ENCODE results near the gene ANKRD17.
"Not testable (repeated sequence)": the region's sequence is repeated elsewhere in the genome, so short reads cannot be mapped to it uniquely, and the experiment has no call there.

Gene ANKRD17

GRCh38 chr4:73203976-73204375 lies 54.6 kb downstream of the ANKRD17 start:
- not testable (repeated sequence) for DNase-seq (ENCODE audit: low read depth)

DNA sequence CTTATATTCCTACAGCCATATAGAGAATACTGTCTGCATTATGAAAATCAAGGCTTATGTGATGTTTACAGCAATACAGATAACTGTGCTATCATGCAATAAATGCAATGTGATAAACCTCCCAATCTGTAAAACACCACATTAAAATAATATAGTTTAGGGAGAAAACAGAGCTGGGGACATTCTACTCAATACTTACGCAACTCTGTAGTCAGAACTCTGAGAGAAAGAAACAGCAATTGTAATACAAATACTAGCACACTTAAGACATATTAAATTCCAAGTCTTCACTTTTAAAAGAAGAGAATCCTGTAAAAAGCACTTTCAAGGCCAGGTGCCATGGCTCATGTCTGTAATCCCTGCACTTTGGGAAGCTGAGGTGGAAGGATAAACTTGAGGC lies 61.4 kb downstream of the ANKRD17 start:
- DNase-seq (ENCODE audit: low read depth): no peak

GRCh38 chr4:73194064-73194463 lies 64.5 kb downstream of the ANKRD17 start:
- no peak for DNase-seq (ENCODE audit: low read depth)

- DNase-seq (ENCODE audit: low read depth): no peak
These were observed 64.9 kb downstream of the ANKRD17 start for GRCh38 chr4:73193659-73194058.

DNA sequence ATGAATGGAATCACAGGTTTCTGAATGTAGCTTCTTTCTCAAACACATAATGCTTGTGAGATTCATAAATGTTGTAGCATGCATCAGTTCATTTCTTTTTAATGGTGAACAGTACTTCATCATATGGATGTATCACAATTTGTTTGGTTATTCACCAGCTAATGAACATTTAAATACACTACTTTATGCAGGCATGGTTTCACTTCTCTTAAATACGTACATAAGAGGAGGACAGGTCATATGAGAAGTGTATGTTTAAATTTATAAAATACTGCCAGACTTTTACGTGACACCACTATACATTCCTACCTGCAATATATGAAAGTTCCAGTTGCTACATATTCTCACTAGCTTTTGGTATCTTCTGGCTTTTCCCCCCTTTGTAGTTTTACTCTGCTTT lies 65.4 kb downstream of the ANKRD17 start:
- DNase-seq (ENCODE audit: low read depth): no peak

DNA sequence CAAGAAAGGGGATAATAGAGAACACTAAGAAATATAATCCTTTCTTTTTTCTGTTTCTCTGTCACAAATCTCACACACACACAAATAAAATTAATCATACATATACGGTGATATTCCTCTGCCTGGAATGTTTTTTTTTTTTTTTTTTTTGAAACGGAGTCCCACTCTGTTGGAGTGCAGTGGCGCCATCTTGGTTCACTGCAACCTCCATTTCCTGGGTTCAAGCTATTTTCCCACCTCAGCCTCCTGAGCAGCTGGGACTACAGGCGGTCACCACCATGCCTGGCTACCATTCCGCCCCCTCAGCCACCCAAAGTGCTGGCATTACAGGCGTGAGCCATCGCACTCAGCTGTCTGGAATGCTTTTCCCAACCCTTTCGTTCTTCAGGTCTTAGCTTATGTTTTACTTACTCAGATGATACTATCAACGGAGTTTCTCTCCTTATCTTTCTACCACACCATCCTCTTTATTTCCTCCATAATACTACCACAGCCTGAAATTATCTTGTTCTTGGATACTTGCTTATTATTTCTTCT lies 69.3 kb downstream of the ANKRD17 start:
- no peak for DNase-seq (ENCODE audit: low read depth)

GRCh38 chr4:73187325-73187724 lies 71.3 kb downstream of the ANKRD17 start:
- no peak for DNase-seq (ENCODE audit: low read depth)

DNA sequence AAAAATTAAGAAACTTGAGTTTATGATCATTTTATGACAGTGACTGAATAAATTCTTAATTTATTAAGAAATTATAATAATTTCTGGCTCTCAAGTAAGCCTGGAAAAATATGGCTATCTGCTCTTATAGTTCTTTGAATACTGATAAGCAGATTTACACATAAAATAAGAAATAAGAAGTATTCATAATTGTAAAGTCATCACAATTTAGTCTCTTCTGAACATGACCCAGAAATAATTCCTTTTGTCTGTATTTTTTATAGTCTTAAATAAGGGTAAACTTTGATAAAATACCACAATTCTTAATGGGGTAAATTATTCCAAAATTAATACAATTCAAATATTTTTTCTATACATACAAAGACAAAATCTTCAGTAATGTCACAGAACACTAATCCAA lies 72.7 kb downstream of the ANKRD17 start:
- no peak for DNase-seq (ENCODE audit: low read depth)

DNA sequence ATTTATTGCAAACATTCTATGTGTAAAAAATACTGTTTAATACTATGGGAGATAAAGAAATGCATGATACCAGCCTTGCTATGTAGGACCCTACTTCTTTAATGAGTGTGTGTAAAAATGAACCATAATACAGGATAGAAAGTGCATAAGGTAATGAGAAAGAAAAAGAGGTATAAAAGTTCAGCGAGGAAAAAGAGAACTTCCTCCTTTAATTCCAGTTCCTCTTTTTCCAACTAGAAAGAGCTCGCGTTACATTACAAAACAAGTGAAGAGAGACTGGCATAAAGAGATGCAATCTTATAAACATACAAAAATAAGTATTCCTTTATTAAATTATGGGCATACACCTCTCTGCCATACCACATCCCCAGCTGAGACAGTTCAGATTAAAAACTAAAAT lies 77.4 kb downstream of the ANKRD17 start:
- DNase-seq (ENCODE audit: low read depth): no peak

GRCh38 chr4:73178389-73178788 lies 80.2 kb downstream of the ANKRD17 start:
- DNase-seq (ENCODE audit: low read depth): no peak

DNA sequence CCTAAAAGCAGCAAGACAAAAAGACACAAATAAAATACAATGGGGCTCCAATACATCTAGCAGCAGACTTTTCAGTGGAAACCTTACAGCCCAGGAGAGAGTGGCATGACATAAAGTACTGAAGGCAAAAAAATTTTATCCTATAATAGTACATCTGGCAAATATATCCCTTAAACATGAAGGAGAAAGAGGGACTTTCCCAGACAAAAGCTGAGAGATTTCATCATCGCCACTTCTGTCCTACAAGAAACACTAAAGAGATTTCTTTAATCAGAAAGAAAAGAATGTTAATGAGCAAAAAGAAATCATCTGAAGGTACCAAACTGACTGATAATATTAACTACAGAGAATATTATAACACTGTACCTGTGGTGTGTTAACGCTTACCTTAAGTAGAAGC lies 86.4 kb downstream of the ANKRD17 start:
- DNase-seq (ENCODE audit: low read depth): no peak

DNA sequence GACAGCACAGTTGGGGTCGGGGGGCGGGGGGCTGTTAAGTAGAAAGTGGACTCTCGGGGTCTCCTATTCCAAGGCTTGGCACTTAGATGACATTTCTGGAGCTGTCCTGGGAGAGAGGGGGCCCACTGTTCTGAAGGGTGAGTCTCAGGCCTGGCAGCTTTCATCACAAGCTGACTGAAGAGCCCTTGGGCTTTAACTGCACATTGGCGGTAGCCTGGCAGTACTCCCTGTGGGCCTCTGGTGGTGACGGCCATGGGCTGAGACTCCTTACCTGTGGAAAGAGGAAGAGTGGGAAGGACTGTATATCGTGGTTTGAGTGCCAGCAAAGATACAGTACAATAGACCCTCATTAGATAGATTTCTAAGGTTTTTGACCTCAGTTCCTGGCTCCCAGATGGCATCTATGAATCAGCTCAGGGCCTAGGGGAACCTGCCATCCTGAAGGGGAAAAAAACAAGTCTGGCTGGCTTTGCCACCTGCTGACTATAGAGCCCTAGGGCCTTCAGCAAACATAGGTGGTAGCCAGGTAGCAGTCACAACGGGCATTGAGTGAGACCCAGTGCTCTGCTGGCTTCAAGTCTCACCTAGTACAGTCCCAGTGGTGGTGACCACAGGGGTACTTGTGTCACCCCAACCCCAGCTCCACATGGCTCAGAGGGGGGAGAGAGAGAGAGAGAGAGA lies 87.9 kb downstream of the ANKRD17 start:
- DNase-seq (ENCODE audit: low read depth): no peak

- DNase-seq (ENCODE audit: low read depth): no peak
These were observed 92.4 kb downstream of the ANKRD17 start for GRCh38 chr4:73166212-73166611.

DNA sequence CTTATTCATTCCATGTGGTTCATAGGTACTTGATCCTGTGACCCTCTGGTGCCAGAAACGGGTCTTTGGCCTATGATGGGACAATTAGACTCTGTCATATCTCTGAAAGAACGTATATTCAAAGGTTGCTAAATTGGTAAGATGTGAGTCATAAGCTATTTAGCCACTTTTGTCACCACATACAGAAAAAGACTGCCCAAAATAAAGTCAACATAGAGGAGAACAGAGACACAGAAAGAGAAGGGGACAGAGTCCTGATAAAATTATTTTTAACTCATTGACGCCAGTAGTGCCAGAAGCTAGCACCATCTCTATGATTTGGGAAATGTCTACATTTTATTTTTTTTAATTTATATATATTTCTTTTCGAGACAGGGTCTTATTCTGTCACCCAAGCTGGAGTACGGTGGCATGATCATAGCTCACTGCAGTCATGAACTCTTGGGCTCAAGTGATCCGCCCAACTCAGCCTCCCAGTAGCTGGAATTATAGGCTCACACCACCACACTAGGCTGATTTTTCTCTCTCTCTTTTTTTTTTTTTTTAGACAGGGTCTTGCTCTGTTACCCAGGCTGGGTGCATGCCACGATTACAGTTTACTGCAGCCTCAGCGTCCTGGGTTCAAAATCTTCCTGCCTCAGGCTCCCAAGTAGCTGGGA lies 96.9 kb downstream of the ANKRD17 start:
- no peak for DNase-seq (ENCODE audit: low read depth)

DNA sequence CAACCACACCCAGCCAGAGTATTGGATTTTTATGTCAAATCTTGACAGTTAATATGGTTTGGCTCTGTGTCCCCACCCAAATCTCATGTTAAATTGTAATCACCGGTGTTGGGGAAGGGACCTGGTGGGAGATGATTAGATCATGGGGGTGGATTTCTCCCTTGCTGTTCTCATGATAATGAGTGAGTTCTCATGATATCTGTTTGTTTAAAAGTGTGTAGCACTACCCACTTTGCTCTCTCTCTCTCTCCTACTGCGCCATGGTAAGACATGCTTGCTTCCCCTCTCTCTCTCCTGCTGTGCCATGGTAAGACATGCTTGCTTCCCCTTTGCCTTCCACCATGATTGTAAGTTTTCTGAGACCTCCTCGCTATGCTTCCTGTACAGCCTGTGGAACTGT lies 102.2 kb downstream of the ANKRD17 start:
- no peak for DNase-seq (ENCODE audit: low read depth)

DNA sequence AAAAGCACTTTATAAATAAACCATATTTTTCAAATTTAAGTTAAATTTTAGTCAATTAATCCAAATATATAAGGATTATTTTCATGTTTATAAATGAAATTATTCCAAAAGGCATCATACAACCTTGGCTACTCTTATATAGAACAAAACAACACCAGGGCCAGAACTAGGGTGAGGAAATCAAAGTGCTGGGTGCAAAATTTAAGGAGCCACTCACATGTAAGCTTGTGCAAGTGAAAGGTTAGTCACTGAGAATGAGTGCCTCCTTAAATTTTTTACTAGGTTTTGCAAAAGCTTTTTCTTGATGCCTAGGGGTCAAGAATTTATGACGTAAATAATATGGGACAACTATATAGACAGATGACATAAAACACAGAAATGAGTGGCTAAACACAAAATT lies 105.7 kb downstream of the ANKRD17 start:
- DNase-seq (ENCODE audit: low read depth): no peak

GRCh38 chr4:73142995-73143547 lies 115.5 kb downstream of the ANKRD17 start:
- DNase-seq (ENCODE audit: low read depth): no peak

GRCh38 chr4:73139991-73140390 lies 118.6 kb downstream of the ANKRD17 start:
- DNase-seq (ENCODE audit: low read depth): no peak

GRCh38 chr4:73139245-73139644 lies 119.4 kb downstream of the ANKRD17 start:
- no peak for DNase-seq (ENCODE audit: low read depth)

DNA sequence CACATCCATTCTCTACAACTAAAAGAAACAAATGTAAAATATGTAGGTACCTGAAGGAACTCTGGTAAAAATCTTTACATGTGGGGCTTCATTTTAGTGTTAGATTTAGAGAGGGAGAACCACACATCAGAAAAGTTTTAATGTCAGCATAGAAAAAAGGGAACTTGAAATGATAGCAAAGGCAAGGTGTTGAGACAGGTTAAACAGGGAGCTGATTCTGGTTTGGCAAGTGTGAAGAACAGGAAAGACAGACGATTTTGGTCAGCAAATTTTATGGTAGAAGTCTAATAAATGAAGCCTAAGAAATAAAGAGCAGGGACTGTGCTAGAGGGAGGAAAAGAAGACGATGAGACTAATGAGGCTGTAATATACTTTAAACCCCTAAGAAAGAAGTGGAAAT lies 121.5 kb downstream of the ANKRD17 start:
- DNase-seq (ENCODE audit: low read depth): no peak

DNA sequence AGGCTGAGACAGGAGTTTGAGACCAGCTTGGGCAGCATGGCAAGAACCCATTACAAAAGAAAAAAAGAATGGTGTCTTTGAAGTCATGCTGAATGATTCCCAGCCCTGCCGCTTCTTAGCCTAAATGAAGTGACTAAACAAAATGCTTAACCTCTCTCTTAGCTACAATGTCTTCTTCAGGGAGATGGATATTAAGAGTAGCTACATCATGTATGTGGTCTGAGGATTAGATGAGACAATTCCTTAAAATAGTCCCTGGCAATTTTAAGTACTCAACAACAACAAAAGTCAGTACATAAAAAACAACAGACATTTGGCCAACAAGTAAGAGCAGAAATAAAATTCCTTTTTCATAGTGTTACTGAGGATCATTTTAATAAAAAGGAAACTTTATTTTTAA lies 124.8 kb downstream of the ANKRD17 start:
- no peak for DNase-seq (ENCODE audit: low read depth)

- DNase-seq (ENCODE audit: low read depth): no peak
These were observed 127.3 kb downstream of the ANKRD17 start for GRCh38 chr4:73131281-73131680.

DNA sequence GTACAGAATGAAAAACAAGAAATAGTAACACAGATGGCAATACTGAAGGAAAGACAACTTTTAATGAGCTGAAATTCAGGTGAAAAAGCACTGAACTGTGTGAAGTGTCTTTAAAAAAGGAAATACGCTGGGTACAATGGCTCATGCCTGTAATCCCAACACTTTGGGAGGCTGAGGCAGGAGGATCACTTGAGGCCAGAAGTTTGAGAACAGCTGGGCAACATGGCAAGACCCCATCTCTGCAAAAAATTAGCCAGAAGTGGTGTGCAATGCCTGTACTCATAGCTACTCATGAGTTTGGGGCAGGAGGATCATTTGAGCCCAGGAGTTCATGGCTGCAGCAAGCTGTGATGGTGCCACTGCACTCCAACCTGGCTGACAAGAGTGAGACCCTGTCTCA lies 129.3 kb downstream of the ANKRD17 start:
- DNase-seq (ENCODE audit: low read depth): no peak
